WTC11 (cell line): ENCODE results near the gene CYREN.

Experiments used
- ZNF232 ChIP-seq: sonication (generic); formaldehyde crosslinking; IDR thresholded peaks from 2 replicates; pipeline ENCODE4 v1.8.0; 2022; ENCODE audit warnings: mild to moderate bottlenecking, missing genetic modification reagents
- TF ChIP-seq, protein P1 (sequence below): sonication (generic); formaldehyde crosslinking; IDR thresholded peaks from 2 replicates; pipeline ENCODE4 v1.8.1; 2023; ENCODE audit warnings: mild to moderate bottlenecking, missing genetic modification reagents, moderate library complexity
- TF ChIP-seq, protein P2 (sequence below): sonication (generic); formaldehyde crosslinking; IDR thresholded peaks from 2 replicates; pipeline ENCODE4 v1.8.1; 2023; ENCODE audit warnings: mild to moderate bottlenecking, missing genetic modification reagents, moderate library complexity
- TF ChIP-seq, protein P3 (sequence below): sonication (generic); formaldehyde crosslinking; IDR thresholded peaks from 2 replicates; pipeline ENCODE4 v1.8.1; 2022; ENCODE audit warnings: low read depth, missing genetic modification reagents, borderline replicate concordance

DNA sequence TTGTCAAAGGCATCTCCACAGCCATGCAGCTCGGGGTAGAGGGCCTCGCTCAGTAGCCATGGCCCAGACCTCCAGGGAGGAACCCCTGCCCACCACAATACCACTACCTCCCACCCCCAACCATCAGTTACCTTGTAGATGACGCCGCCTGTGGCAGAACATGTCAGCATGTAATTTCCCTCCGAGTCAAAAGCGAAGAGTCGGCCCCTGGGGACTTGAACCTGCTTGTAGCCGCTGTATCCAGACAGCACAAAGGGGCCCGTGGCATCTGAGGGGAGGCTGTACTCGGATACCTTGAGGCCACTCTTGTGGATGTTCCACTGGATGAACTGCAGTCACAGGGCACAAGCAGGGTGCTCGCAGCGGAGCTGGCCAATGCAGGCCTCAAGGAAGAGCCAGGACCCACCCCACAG, 16.3 kb upstream of the CYREN start:
- TF ChIP-seq, protein P1, sequence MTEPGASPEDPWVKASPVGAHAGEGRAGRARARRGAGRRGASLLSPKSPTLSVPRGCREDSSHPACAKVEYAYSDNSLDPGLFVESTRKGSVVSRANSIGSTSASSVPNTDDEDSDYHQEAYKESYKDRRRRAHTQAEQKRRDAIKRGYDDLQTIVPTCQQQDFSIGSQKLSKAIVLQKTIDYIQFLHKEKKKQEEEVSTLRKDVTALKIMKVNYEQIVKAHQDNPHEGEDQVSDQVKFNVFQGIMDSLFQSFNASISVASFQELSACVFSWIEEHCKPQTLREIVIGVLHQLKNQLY (CRISPR knock-in tag), result no peak
- TF ChIP-seq ZNF232, result no peak
- TF ChIP-seq, protein P2, sequence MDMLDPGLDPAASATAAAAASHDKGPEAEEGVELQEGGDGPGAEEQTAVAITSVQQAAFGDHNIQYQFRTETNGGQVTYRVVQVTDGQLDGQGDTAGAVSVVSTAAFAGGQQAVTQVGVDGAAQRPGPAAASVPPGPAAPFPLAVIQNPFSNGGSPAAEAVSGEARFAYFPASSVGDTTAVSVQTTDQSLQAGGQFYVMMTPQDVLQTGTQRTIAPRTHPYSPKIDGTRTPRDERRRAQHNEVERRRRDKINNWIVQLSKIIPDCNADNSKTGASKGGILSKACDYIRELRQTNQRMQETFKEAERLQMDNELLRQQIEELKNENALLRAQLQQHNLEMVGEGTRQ (CRISPR knock-in tag), result no peak
- TF ChIP-seq, protein P3, sequence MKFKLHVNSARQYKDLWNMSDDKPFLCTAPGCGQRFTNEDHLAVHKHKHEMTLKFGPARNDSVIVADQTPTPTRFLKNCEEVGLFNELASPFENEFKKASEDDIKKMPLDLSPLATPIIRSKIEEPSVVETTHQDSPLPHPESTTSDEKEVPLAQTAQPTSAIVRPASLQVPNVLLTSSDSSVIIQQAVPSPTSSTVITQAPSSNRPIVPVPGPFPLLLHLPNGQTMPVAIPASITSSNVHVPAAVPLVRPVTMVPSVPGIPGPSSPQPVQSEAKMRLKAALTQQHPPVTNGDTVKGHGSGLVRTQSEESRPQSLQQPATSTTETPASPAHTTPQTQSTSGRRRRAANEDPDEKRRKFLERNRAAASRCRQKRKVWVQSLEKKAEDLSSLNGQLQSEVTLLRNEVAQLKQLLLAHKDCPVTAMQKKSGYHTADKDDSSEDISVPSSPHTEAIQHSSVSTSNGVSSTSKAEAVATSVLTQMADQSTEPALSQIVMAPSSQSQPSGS (CRISPR knock-in tag), result no peak
